Natural killer cell treated with Interleukin-12 subunit alpha and Interleukin-12 subunit beta and Interleukin-15 and Interleukin-18, amount 100 ng/mL, for 72 hours (primary cell): ENCODE data around the gene PRKAR1B. TPM values are rescaled to one million over a fixed set of nuclear protein-coding genes. Genes with fewer than 3 reads are reported as not detected.
"Not testable (repeated sequence)": the region's sequence is repeated elsewhere in the genome, so short reads cannot be mapped to it uniquely, and the experiment has no call there.

Source experiments
- ATAC-seq, 2 donors: fragments of 150-1000 bp; cut with Tn5 transposase in 1 of 2; sonication (Bioruptor Pico), chemical (Tn5 transposase) in 1 of 2; 2 replicates each; pipeline ENCODE4 v1.10.0; 2021
- DNase-seq: peaks from one replicate; pipeline ENCODE4 v3.0.0; 2022; ENCODE audit warnings: low spot score
- H3K27ac Mint-ChIP-seq, 2 donors: 1 replicate in 1 of 2; 2 replicates in 1 of 2; pipeline ENCODE4 v1.8.0; 2022; ENCODE audit warnings: mixed read lengths in 2 of 2, mild to moderate bottlenecking in 1 of 2, moderate library complexity in 1 of 2
- H3K27me3 Mint-ChIP-seq, 2 donors: 1 replicate in 1 of 2; 2 replicates in 1 of 2; pipeline ENCODE4 v1.8.0; 2022; ENCODE audit warnings: mixed read lengths in 2 of 2
- H3K36me3 Mint-ChIP-seq: one replicate; pipeline ENCODE4 v1.8.0; 2022; ENCODE audit warnings: mixed read lengths
- H3K4me1 Mint-ChIP-seq, 2 donors: 1 replicate in 1 of 2; 2 replicates in 1 of 2; pipeline ENCODE4 v1.8.0; 2022; ENCODE audit warnings: low read depth in 2 of 2, mixed read lengths in 2 of 2, mild to moderate bottlenecking in 1 of 2
- H3K4me3 Mint-ChIP-seq: one replicate; pipeline ENCODE4 v1.8.0; 2022; ENCODE audit warnings: mixed read lengths
- H3K9me3 Mint-ChIP-seq: 2 replicates; pipeline ENCODE4 v1.8.0; 2022; ENCODE audit warnings: mixed read lengths
- total RNA-seq, 2 donors: library from RNA; stranded (reverse); gene quantifications; one replicate each; pipeline ENCODE4 v1.2.3, GENCODE V29; 2022

PRKAR1B gene
- total RNA-seq, 2 donors from 2014 or later = 9.8 to 31.9 TPM

GRCh38 chr7:644381-645305 is 82.4 kb downstream of the PRKAR1B start:
- ATAC-seq (no peak), DNase-seq (no peak)
- H3K9me3 Mint-ChIP-seq = no peaks in the 10 kb centered on the region
- H3K27ac Mint-ChIP-seq = no peak overlapping the region
- peaks cover 4 to 7% of the 10 kb centered on the region in 2 donors for H3K4me1 Mint-ChIP-seq
- no peaks in the 10 kb centered on the region for H3K36me3 Mint-ChIP-seq
- H3K27me3 Mint-ChIP-seq = no peaks in the 10 kb centered on the region
- no peak overlapping the region for H3K4me3 Mint-ChIP-seq

GRCh38 chr7:641966-642365 is 85.1 kb downstream of the PRKAR1B start:
- ATAC-seq (no peak), DNase-seq (no peak)
- no peaks in the 10 kb centered on the region for H3K9me3 Mint-ChIP-seq
- H3K36me3 Mint-ChIP-seq = no peaks in the 10 kb centered on the region
- H3K4me1 Mint-ChIP-seq = peaks cover 4 to 10% of the 10 kb centered on the region in 2 donors
- H3K27ac Mint-ChIP-seq = no peak overlapping the region
- no peak overlapping the region for H3K4me3 Mint-ChIP-seq
- peaks cover 0 to 3% of the 10 kb centered on the region in 2 donors for H3K27me3 Mint-ChIP-seq

GRCh38 chr7:641269-641671 is 85.8 kb downstream of the PRKAR1B start:
- Mint-ChIP-seq H3K36me3 (no peaks in the 10 kb centered on the region), H3K27me3 (peaks cover 0 to 3% of the 10 kb centered on the region in 2 donors), H3K4me1 (peaks cover 4 to 12% of the 10 kb centered on the region in 2 donors), H3K9me3 (no peaks in the 10 kb centered on the region), H3K27ac (no peak overlapping the region), H3K4me3 (no peak overlapping the region)
- no peak for ATAC-seq
- no peak for DNase-seq

GRCh38 chr7:638256-639011 is 88.6 kb downstream of the PRKAR1B start:
- ATAC-seq (no peak), DNase-seq (no peak)
- H3K27ac Mint-ChIP-seq = no peak overlapping the region
- no peak overlapping the region for H3K4me3 Mint-ChIP-seq
- peaks cover 4 to 13% of the 10 kb centered on the region in 2 donors for H3K4me1 Mint-ChIP-seq
- no peaks in the 10 kb centered on the region for H3K9me3 Mint-ChIP-seq
- no peaks in the 10 kb centered on the region for H3K36me3 Mint-ChIP-seq
- H3K27me3 Mint-ChIP-seq = peaks cover 0 to 3% of the 10 kb centered on the region in 2 donors

GRCh38 chr7:637826-638225 is 89.3 kb downstream of the PRKAR1B start:
- Mint-ChIP-seq H3K27me3 (peaks cover 0 to 3% of the 10 kb centered on the region in 2 donors), H3K36me3 (no peaks in the 10 kb centered on the region), H3K4me1 (peaks cover 4 to 15% of the 10 kb centered on the region in 2 donors), H3K9me3 (no peaks in the 10 kb centered on the region), H3K4me3 (no peak overlapping the region), H3K27ac (no peak overlapping the region)
- ATAC-seq = no peak
- no peak for DNase-seq

GRCh38 chr7:636396-636795 is 90.7 kb downstream of the PRKAR1B start:
- H3K36me3 Mint-ChIP-seq = no peaks in the 10 kb centered on the region
- peak overlapping the region in 1 of 2 donors; percentile 83 for H3K27ac Mint-ChIP-seq
- no peak overlapping the region for H3K4me3 Mint-ChIP-seq
- DNase-seq (peak; percentile 77), ATAC-seq (peak; percentile 65 to 82)
- H3K9me3 Mint-ChIP-seq = no peaks in the 10 kb centered on the region
- peaks cover 0 to 3% of the 10 kb centered on the region in 2 donors for H3K27me3 Mint-ChIP-seq
- H3K4me1 Mint-ChIP-seq = peaks cover 4 to 15% of the 10 kb centered on the region in 2 donors

GRCh38 chr7:635687-636382 is 91.2 kb downstream of the PRKAR1B start:
- not testable (repeated sequence) for ATAC-seq, H3K4me3 Mint-ChIP-seq, H3K27me3 Mint-ChIP-seq, DNase-seq, H3K9me3 Mint-ChIP-seq, H3K36me3 Mint-ChIP-seq
- Mint-ChIP-seq H3K4me1 (peaks cover 4 to 15% of the 10 kb centered on the region in 2 donors), H3K27ac (peak overlapping the region in 1 of 2 donors; percentile 83)

- Mint-ChIP-seq H3K4me1 (peaks cover 3 to 11% of the 10 kb centered on the region in 2 donors), H3K27me3 (peaks cover 0 to 3% of the 10 kb centered on the region in 2 donors), H3K4me3 (no peak overlapping the region), H3K27ac (no peak overlapping the region), H3K9me3 (no peaks in the 10 kb centered on the region), H3K36me3 (no peaks in the 10 kb centered on the region)
- ATAC-seq (no peak), DNase-seq (no peak)
Measured at GRCh38 chr7:635227-635626, 91.9 kb downstream of the PRKAR1B start.

GRCh38 chr7:633381-634018 is 93.6 kb downstream of the PRKAR1B start:
- H3K27ac Mint-ChIP-seq = peak overlapping the region in 1 of 2 donors; percentile 3
- H3K9me3 Mint-ChIP-seq = no peaks in the 10 kb centered on the region
- no peaks in the 10 kb centered on the region for H3K36me3 Mint-ChIP-seq
- H3K4me3 Mint-ChIP-seq = no peak overlapping the region
- H3K4me1 Mint-ChIP-seq = peaks cover 0 to 5% of the 10 kb centered on the region in 2 donors
- no peak for DNase-seq
- no peaks in the 10 kb centered on the region for H3K27me3 Mint-ChIP-seq
- ATAC-seq = no peak

- Mint-ChIP-seq H3K27ac (peak overlapping the region in 1 of 2 donors; percentile 3), H3K36me3 (no peaks in the 10 kb centered on the region), H3K4me3 (no peak overlapping the region), H3K27me3 (no peaks in the 10 kb centered on the region), H3K4me1 (peaks cover 0 to 5% of the 10 kb centered on the region in 2 donors), H3K9me3 (no peaks in the 10 kb centered on the region)
- ATAC-seq (no peak), DNase-seq (no peak)
Measured at GRCh38 chr7:632831-633210, 94.3 kb downstream of the PRKAR1B start.

GRCh38 chr7:631964-632830 is 94.9 kb downstream of the PRKAR1B start:
- no peak for DNase-seq
- H3K27me3 Mint-ChIP-seq = no peaks in the 10 kb centered on the region
- peaks cover 0 to 5% of the 10 kb centered on the region in 2 donors for H3K4me1 Mint-ChIP-seq
- ATAC-seq = no peak
- peak overlapping the region in 1 of 2 donors; percentile 3 for H3K27ac Mint-ChIP-seq
- no peaks in the 10 kb centered on the region for H3K9me3 Mint-ChIP-seq
- H3K36me3 Mint-ChIP-seq = no peaks in the 10 kb centered on the region
- H3K4me3 Mint-ChIP-seq = no peak overlapping the region

GRCh38 chr7:631291-631711 is 95.8 kb downstream of the PRKAR1B start:
- Mint-ChIP-seq H3K27me3 (no peaks in the 10 kb centered on the region), H3K27ac (no peak overlapping the region), H3K4me1 (peaks cover 0 to 3% of the 10 kb centered on the region in 2 donors), H3K4me3 (no peak overlapping the region), H3K36me3 (no peaks in the 10 kb centered on the region), H3K9me3 (no peaks in the 10 kb centered on the region)
- DNase-seq = no peak
- no peak for ATAC-seq
